H9 (cell line): ENCODE data around the gene IGF2R. TPM values are rescaled to one million over a fixed set of nuclear protein-coding genes. Genes with fewer than 3 reads are reported as not detected.

Experiments
- DNase-seq: peaks from one replicate; pipeline ENCODE4 v3.0.0-alpha.2; 2017
- H2AFZ ChIP-seq: one replicate; pipeline ENCODE4 v1.6.1; 2013; ENCODE audit warnings: mild to moderate bottlenecking, low read length, control low read depth, moderate library complexity
- H2AK5ac ChIP-seq: 2 replicates; pipeline ENCODE4 v1.6.1; 2013; ENCODE audit warnings: low read length, control low read depth, mixed read lengths; ENCODE audit not compliant: insufficient read length
- H2BK120ac ChIP-seq: one replicate; pipeline ENCODE4 v1.6.1; 2013; ENCODE audit warnings: low read depth, mild to moderate bottlenecking, low read length, control low read depth, inconsistent platforms; ENCODE audit not compliant: poor library complexity, severe bottlenecking
- H2BK12ac ChIP-seq: 2 replicates; pipeline ENCODE4 v1.6.1; 2013; ENCODE audit warnings: low read length, control low read depth, mixed read lengths, low read depth; ENCODE audit not compliant: insufficient read length
- H2BK15ac ChIP-seq: 2 replicates; pipeline ENCODE4 v1.6.1; 2013; ENCODE audit warnings: low read depth, low read length, control low read depth
- H2BK20ac ChIP-seq: one replicate; pipeline ENCODE4 v1.6.1; 2013; ENCODE audit warnings: low read depth, mild to moderate bottlenecking, low read length, control low read depth, inconsistent platforms; ENCODE audit not compliant: poor library complexity, severe bottlenecking
- H2BK5ac ChIP-seq: 2 replicates; pipeline ENCODE4 v1.6.1; 2013; ENCODE audit warnings: low read length, control low read depth, mixed read lengths; ENCODE audit not compliant: insufficient read length
- H3K14ac ChIP-seq: 2 replicates; pipeline ENCODE4 v1.6.1; 2013; ENCODE audit warnings: low read length, control low read depth; ENCODE audit not compliant: insufficient read depth
- H3K18ac ChIP-seq: 2 replicates; pipeline ENCODE4 v1.6.1; 2013; ENCODE audit warnings: low read depth, mild to moderate bottlenecking, mixed read lengths, low read length, control low read depth; ENCODE audit not compliant: insufficient read length
- H3K23ac ChIP-seq: 2 replicates; pipeline ENCODE4 v1.6.1; 2013; ENCODE audit warnings: low read length, control low read depth, mixed read lengths, low read depth; ENCODE audit not compliant: insufficient read length
- H3K23me2 ChIP-seq: 2 replicates; pipeline ENCODE4 v1.6.1; 2013; ENCODE audit warnings: low read depth, mild to moderate bottlenecking, mixed read lengths, low read length, control low read depth; ENCODE audit not compliant: insufficient read length, poor library complexity, severe bottlenecking
- H3K27ac ChIP-seq: 2 replicates; pipeline ENCODE4 v1.5.1; 2013; ENCODE audit warnings: low read length, control low read depth, mixed read lengths, low read depth; ENCODE audit not compliant: insufficient read length
- H3K27me3 ChIP-seq: 2 replicates; pipeline ENCODE4 v1.6.1; 2013; ENCODE audit warnings: low read length, control low read depth, inconsistent platforms; ENCODE audit not compliant: insufficient read depth
- H3K4ac ChIP-seq: 2 replicates; pipeline ENCODE4 v1.6.1; 2013; ENCODE audit warnings: low read depth, mild to moderate bottlenecking, control low read depth, inconsistent platforms, low read length, moderate library complexity
- H3K4me1 ChIP-seq: 2 replicates; pipeline ENCODE4 v1.6.1; 2013; ENCODE audit warnings: low read length, control low read depth, inconsistent platforms; ENCODE audit not compliant: insufficient read depth
- H3K4me2 ChIP-seq: 2 replicates; pipeline ENCODE4 v1.6.1; 2013; ENCODE audit warnings: low read length, control low read depth, mixed read lengths; ENCODE audit not compliant: insufficient read length, insufficient read depth
- H3K56ac ChIP-seq: 2 replicates; pipeline ENCODE4 v1.6.1; 2013; ENCODE audit warnings: low read depth, mild to moderate bottlenecking, mixed read lengths, low read length, control low read depth; ENCODE audit not compliant: insufficient read length
- H3K79me1 ChIP-seq: 2 replicates; pipeline ENCODE4 v1.6.1; 2013; ENCODE audit warnings: low read depth, mild to moderate bottlenecking, moderate library complexity, low read length, control low read depth, inconsistent platforms; ENCODE audit not compliant: insufficient read depth, poor library complexity, severe bottlenecking
- H3K79me2 ChIP-seq: 2 replicates; pipeline ENCODE4 v1.6.1; 2013; ENCODE audit warnings: low read length, control low read depth, inconsistent platforms; ENCODE audit not compliant: insufficient read depth
- H3K9ac ChIP-seq: 2 replicates; pipeline ENCODE4 v1.6.1; 2013; ENCODE audit warnings: low read length, control low read depth, mixed read lengths; ENCODE audit not compliant: insufficient read length; ENCODE audit errors: extremely low read depth
- H3K9me3 ChIP-seq: one replicate; pipeline ENCODE4 v1.6.1; 2013; ENCODE audit warnings: low read depth, low read length, inconsistent platforms; ENCODE audit not compliant: control insufficient read depth
- H3T11ph ChIP-seq: one replicate; pipeline ENCODE4 v1.6.1; 2013; ENCODE audit warnings: mild to moderate bottlenecking, low read length, control low read depth, inconsistent platforms
- H4K20me1 ChIP-seq: one replicate; pipeline ENCODE4 v1.6.1; 2013; ENCODE audit not compliant: control insufficient read depth, insufficient read length, insufficient read depth
- H4K5ac ChIP-seq: 2 replicates; pipeline ENCODE4 v1.6.1; 2013; ENCODE audit warnings: low read depth, mild to moderate bottlenecking, mixed read lengths, low read length, control low read depth; ENCODE audit not compliant: insufficient read length
- H4K8ac ChIP-seq: replicated peaks from 2 replicates; pipeline ENCODE4 v1.6.1; 2013; ENCODE audit warnings: low read length, control low read depth, mixed read lengths, low read depth; ENCODE audit not compliant: insufficient read length
- H4K91ac ChIP-seq: 2 replicates; pipeline ENCODE4 v1.6.1; 2013; ENCODE audit warnings: low read depth, mild to moderate bottlenecking, moderate library complexity, mixed read lengths, low read length, control low read depth; ENCODE audit not compliant: insufficient read length
- H3K27ac Mint-ChIP-seq, 3 experiments: 2 replicates in 2 of 3; 3 replicates in 1 of 3; pipeline ENCODE4 v1.8.0; 2020 to 2021; ENCODE audit warnings: mixed read lengths in 3 of 3, mild to moderate bottlenecking in 1 of 3, moderate library complexity in 1 of 3
- H3K27me3 Mint-ChIP-seq: 2 replicates; pipeline ENCODE4 v1.8.0; 2021; ENCODE audit warnings: low read depth, mild to moderate bottlenecking, moderate library complexity, mixed read lengths
- H3K36me3 Mint-ChIP-seq, 3 experiments: 2 replicates in 2 of 3; 3 replicates in 1 of 3; pipeline ENCODE4 v1.8.0; 2020 to 2021; ENCODE audit warnings: low read depth in 3 of 3, mixed read lengths in 3 of 3; ENCODE audit not compliant: insufficient read depth in 1 of 3
- H3K4me1 Mint-ChIP-seq, 2 experiments: 2 replicates each; pipeline ENCODE4 v1.8.0; 2020; ENCODE audit warnings: mixed read lengths in 2 of 2
- H3K4me3 Mint-ChIP-seq, 2 experiments: 2 replicates in 1 of 2; 3 replicates in 1 of 2; pipeline ENCODE4 v1.8.0; 2020 to 2021; ENCODE audit warnings: mild to moderate bottlenecking in 2 of 2, mixed read lengths in 2 of 2, moderate library complexity in 1 of 2
- H3K9me3 Mint-ChIP-seq, 2 experiments: 2 replicates in 1 of 2; 3 replicates in 1 of 2; pipeline ENCODE4 v1.8.0; 2020; ENCODE audit warnings: mild to moderate bottlenecking in 2 of 2, mixed read lengths in 2 of 2, moderate library complexity in 1 of 2
- CTCF ChIP-seq: fragments of 200-600 bp; sonication (generic); conservative IDR thresholded peaks from 3 replicates; pipeline ENCODE4 v1.8.0; 2021; ENCODE audit warnings: antibody characterized with exemption, mild to moderate bottlenecking
- WGBS: extraction: QIAGEN DNeasy Blood & Tissue Kit; methylation state at CpG from one replicate; pipeline ENCODE4 v1.1.7; 2013; ENCODE audit warnings: missing lambda C conversion rate, low lambda C conversion rate, mixed read lengths; ENCODE audit not compliant: insufficient read length; ENCODE audit errors: extremely low coverage; 5-methylcytosine and 5-hydroxymethylcytosine counted together
- total RNA-seq: library from RNA; stranded (reverse); gene quantifications from 2 replicates; pipeline ENCODE4 v1.2.1, GENCODE V29; 2021

Gene IGF2R
- total RNA-seq, 1 experiment from 2014 or later = 66.7 TPM

- Mint-ChIP-seq H3K27me3 (no peaks in the 10 kb centered on the region), H3K27ac (no peak overlapping the region; a peak in 1 of 7 replicates), H3K4me1 (peaks cover 2 to 3% of the 10 kb centered on the region in 2 experiments; a peak in 2 of 4 replicates), H3K36me3 (peaks cover 79 to 94% (median 93%) of the 10 kb centered on the region in 3 experiments), H3K9me3 (peaks cover 5 to 8% of the 10 kb centered on the region in 2 experiments), H3K4me3 (no peak overlapping the region)
- Histone ChIP-seq H2BK15ac (no peak overlapping the region), H3K4me2 (no peak overlapping the region), H3K79me2 (no peaks in the 10 kb centered on the region), H3K4me1 (no peaks in the 10 kb centered on the region), H3K79me1 (no peaks in the 10 kb centered on the region), H4K91ac (no peak overlapping the region), H3K4ac (no peak overlapping the region), H2BK12ac (no peak overlapping the region), H4K5ac (no peak overlapping the region), H2BK20ac (no peak overlapping the region), H4K20me1 (no peaks in the 10 kb centered on the region), H3K27ac (no peak overlapping the region), H3K18ac (no peak overlapping the region), H3K23ac (no peak overlapping the region), H3K9me3 (peaks cover 9% of the 10 kb centered on the region), H2BK120ac (no peak overlapping the region), H3T11ph (no peak overlapping the region), H3K14ac (no peak overlapping the region), H2BK5ac (no peak overlapping the region), H3K23me2 (no peaks in the 10 kb centered on the region), H3K56ac (no peak overlapping the region), H3K27me3 (no peaks in the 10 kb centered on the region), H4K8ac (no peak overlapping the region), H2AFZ (no peak overlapping the region), H2AK5ac (no peak overlapping the region), H3K9ac (no peak overlapping the region)
- no CpG with 5 or more reads among the region's 11 CpGs for WGBS
- no peak for TF ChIP-seq CTCF
- no peak for DNase-seq
Measured at GRCh38 chr6:160081398-160081797, 112.5 kb downstream of the IGF2R start.
